Measurements from ENCODE around the gene PRODH2. TPM values are rescaled to one million over a fixed set of nuclear protein-coding genes. Genes with fewer than 3 reads are reported as not detected.

The PRODH2 gene
- total RNA-seq, 1 donor from 2014 or later: not detected

- Mint-ChIP-seq H3K4me3 (ENCODE audit: unreplicated experiment) (no peak overlapping the region), H3K36me3 (ENCODE audit: low read depth, unreplicated experiment) (no peaks in the 10 kb centered on the region), H3K27me3 (ENCODE audit: unreplicated experiment) (no peaks in the 10 kb centered on the region), H3K9me3 (ENCODE audit: unreplicated experiment) (no peaks in the 10 kb centered on the region), H3K4me1 (ENCODE audit: unreplicated experiment) (no peaks in the 10 kb centered on the region), H3K27ac (ENCODE audit: unreplicated experiment) (no peak overlapping the region)
- DNase-seq (ENCODE audit: low spot score): no peak
- TF ChIP-seq CTCF (IDR thresholded peaks at IDR 0.05; ENCODE audit: unreplicated experiment): no peak
Measured at GRCh38 chr19:35832054-35832453, 19.4 kb upstream of the PRODH2 start.

GRCh38 chr19:35830986-35831385 lies 18.3 kb upstream of the PRODH2 start:
- Mint-ChIP-seq H3K4me3 (ENCODE audit: unreplicated experiment) (no peak overlapping the region), H3K4me1 (ENCODE audit: unreplicated experiment) (no peaks in the 10 kb centered on the region), H3K27ac (ENCODE audit: unreplicated experiment) (no peak overlapping the region), H3K36me3 (ENCODE audit: low read depth, unreplicated experiment) (no peaks in the 10 kb centered on the region), H3K9me3 (ENCODE audit: unreplicated experiment) (no peaks in the 10 kb centered on the region), H3K27me3 (ENCODE audit: unreplicated experiment) (no peaks in the 10 kb centered on the region)
- no peak for DNase-seq (ENCODE audit: low spot score)
- no peak for TF ChIP-seq CTCF (IDR thresholded peaks at IDR 0.05; ENCODE audit: unreplicated experiment)

- no peaks in the 10 kb centered on the region for H3K4me1 Mint-ChIP-seq (ENCODE audit: unreplicated experiment)
- H3K27me3 Mint-ChIP-seq (ENCODE audit: unreplicated experiment): no peaks in the 10 kb centered on the region
- no peak overlapping the region for H3K27ac Mint-ChIP-seq (ENCODE audit: unreplicated experiment)
- no peaks in the 10 kb centered on the region for H3K36me3 Mint-ChIP-seq (ENCODE audit: low read depth, unreplicated experiment)
- H3K4me3 Mint-ChIP-seq (ENCODE audit: unreplicated experiment): no peak overlapping the region
- DNase-seq (ENCODE audit: low spot score): peak; percentile 78
- no peaks in the 10 kb centered on the region for H3K9me3 Mint-ChIP-seq (ENCODE audit: unreplicated experiment)
- TF ChIP-seq CTCF (IDR thresholded peaks at IDR 0.05; ENCODE audit: unreplicated experiment): no peak
Measured at GRCh38 chr19:35828692-35829301, 16.2 kb upstream of the PRODH2 start.

- Mint-ChIP-seq H3K4me1 (ENCODE audit: unreplicated experiment) (peaks cover 2% of the 10 kb centered on the region), H3K4me3 (ENCODE audit: unreplicated experiment) (no peak overlapping the region), H3K9me3 (ENCODE audit: unreplicated experiment) (no peaks in the 10 kb centered on the region), H3K27ac (ENCODE audit: unreplicated experiment) (no peak overlapping the region), H3K27me3 (ENCODE audit: unreplicated experiment) (peaks cover 6% of the 10 kb centered on the region), H3K36me3 (ENCODE audit: low read depth, unreplicated experiment) (no peaks in the 10 kb centered on the region)
- no peak for DNase-seq (ENCODE audit: low spot score)
- no peak for TF ChIP-seq CTCF (IDR thresholded peaks at IDR 0.05; ENCODE audit: unreplicated experiment)
Measured at GRCh38 chr19:35824150-35824549, 11.5 kb upstream of the PRODH2 start.

GRCh38 chr19:35822579-35822978 lies 9.9 kb upstream of the PRODH2 start:
- Mint-ChIP-seq H3K4me1 (ENCODE audit: unreplicated experiment) (peaks cover 2% of the 10 kb centered on the region), H3K4me3 (ENCODE audit: unreplicated experiment) (no peak overlapping the region), H3K9me3 (ENCODE audit: unreplicated experiment) (no peaks in the 10 kb centered on the region), H3K27ac (ENCODE audit: unreplicated experiment) (no peak overlapping the region), H3K27me3 (ENCODE audit: unreplicated experiment) (peaks cover 6% of the 10 kb centered on the region), H3K36me3 (ENCODE audit: low read depth, unreplicated experiment) (no peaks in the 10 kb centered on the region)
- DNase-seq (ENCODE audit: low spot score): no peak
- TF ChIP-seq CTCF (IDR thresholded peaks at IDR 0.05; ENCODE audit: unreplicated experiment): no peak
